ENCODE results near the gene ZNF397. TPM values are rescaled to one million over a fixed set of nuclear protein-coding genes. Genes with fewer than 3 reads are reported as not detected.

ZNF397 gene
- polyA plus RNA-seq, 1 donor from 2014 or later: 58.7 TPM

DNA sequence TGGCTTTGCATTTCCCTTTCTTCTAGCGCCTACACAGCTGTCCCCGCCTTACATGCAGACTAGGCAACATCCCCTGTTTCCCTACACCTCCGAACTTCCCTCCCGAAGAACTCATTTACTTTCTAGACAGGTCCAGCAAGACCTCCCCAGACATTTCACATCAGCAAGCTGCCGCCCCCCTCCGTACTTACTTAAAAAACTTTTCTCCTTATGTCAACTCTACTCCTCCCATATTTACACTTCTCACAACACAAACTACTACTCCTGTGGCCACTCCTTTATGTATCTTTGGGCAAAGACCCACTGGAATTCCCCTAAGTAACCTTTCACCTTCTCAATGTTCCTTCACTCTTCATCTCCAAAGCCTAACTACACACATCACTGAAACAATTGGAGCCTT lies 20.4 kb upstream of the ZNF397 start:
- Histone ChIP-seq H3K79me2 (replicated peaks; ENCODE audit: insufficient read depth, low read length) (no peaks in the 10 kb centered on the region), H2AFZ (ENCODE audit: low read depth, low read length) (no peak overlapping the region), H3K9me3 (ENCODE audit: low read length) (no peaks in the 10 kb centered on the region), H4K20me1 (ENCODE audit: insufficient read depth) (no peaks in the 10 kb centered on the region), H3K9ac (ENCODE audit: low read length) (no peak overlapping the region), H3K4me2 (ENCODE audit: low read length) (no peak overlapping the region), H3K9me2 (ENCODE audit: insufficient read depth, low read length) (no peaks in the 10 kb centered on the region), H3K27me3 (ENCODE audit: insufficient read depth, low read depth, low read length) (no peaks in the 10 kb centered on the region), H3F3A (ENCODE audit: insufficient read depth, low read length, poor library complexity, severe bottlenecking) (no peaks in the 10 kb centered on the region), H3K36me3 (ENCODE audit: insufficient read depth, low read length) (no peaks in the 10 kb centered on the region), H3K4me3 (ENCODE audit: low read length) (no peak overlapping the region), H3K27ac (ENCODE audit: low read length) (no peak overlapping the region)
- no peak for TF ChIP-seq SMC3 (conservative IDR thresholded peaks at IDR 0.05; ENCODE audit: poor library complexity)
- TF ChIP-seq, protein P1, sequence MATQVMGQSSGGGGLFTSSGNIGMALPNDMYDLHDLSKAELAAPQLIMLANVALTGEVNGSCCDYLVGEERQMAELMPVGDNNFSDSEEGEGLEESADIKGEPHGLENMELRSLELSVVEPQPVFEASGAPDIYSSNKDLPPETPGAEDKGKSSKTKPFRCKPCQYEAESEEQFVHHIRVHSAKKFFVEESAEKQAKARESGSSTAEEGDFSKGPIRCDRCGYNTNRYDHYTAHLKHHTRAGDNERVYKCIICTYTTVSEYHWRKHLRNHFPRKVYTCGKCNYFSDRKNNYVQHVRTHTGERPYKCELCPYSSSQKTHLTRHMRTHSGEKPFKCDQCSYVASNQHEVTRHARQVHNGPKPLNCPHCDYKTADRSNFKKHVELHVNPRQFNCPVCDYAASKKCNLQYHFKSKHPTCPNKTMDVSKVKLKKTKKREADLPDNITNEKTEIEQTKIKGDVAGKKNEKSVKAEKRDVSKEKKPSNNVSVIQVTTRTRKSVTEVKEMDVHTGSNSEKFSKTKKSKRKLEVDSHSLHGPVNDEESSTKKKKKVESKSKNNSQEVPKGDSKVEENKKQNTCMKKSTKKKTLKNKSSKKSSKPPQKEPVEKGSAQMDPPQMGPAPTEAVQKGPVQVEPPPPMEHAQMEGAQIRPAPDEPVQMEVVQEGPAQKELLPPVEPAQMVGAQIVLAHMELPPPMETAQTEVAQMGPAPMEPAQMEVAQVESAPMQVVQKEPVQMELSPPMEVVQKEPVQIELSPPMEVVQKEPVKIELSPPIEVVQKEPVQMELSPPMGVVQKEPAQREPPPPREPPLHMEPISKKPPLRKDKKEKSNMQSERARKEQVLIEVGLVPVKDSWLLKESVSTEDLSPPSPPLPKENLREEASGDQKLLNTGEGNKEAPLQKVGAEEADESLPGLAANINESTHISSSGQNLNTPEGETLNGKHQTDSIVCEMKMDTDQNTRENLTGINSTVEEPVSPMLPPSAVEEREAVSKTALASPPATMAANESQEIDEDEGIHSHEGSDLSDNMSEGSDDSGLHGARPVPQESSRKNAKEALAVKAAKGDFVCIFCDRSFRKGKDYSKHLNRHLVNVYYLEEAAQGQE (IDR thresholded peaks at IDR 0.05; ENCODE audit: borderline replicate concordance): no peak
- TF ChIP-seq RAD21 (conservative IDR thresholded peaks at IDR 0.05): no peak
- no peak for TF ChIP-seq EZH2 (IDR thresholded peaks at IDR 0.05; ENCODE audit: borderline replicate concordance, insufficient read depth, low read length, poor library complexity, severe bottlenecking)
- no peak for TF ChIP-seq MXI1 (conservative IDR thresholded peaks at IDR 0.05; ENCODE audit: poor library complexity, severe bottlenecking)
- TF ChIP-seq POLR2AphosphoS5 (IDR thresholded peaks at IDR 0.05): no peak
- no peak for TF ChIP-seq EP300 (conservative IDR thresholded peaks at IDR 0.05; ENCODE audit: poor library complexity, severe bottlenecking)
- no peak for TF ChIP-seq TAF1 (IDR thresholded peaks at IDR 0.05; ENCODE audit: low read depth)
- TF ChIP-seq, protein P2, sequence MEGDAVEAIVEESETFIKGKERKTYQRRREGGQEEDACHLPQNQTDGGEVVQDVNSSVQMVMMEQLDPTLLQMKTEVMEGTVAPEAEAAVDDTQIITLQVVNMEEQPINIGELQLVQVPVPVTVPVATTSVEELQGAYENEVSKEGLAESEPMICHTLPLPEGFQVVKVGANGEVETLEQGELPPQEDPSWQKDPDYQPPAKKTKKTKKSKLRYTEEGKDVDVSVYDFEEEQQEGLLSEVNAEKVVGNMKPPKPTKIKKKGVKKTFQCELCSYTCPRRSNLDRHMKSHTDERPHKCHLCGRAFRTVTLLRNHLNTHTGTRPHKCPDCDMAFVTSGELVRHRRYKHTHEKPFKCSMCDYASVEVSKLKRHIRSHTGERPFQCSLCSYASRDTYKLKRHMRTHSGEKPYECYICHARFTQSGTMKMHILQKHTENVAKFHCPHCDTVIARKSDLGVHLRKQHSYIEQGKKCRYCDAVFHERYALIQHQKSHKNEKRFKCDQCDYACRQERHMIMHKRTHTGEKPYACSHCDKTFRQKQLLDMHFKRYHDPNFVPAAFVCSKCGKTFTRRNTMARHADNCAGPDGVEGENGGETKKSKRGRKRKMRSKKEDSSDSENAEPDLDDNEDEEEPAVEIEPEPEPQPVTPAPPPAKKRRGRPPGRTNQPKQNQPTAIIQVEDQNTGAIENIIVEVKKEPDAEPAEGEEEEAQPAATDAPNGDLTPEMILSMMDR (IDR thresholded peaks at IDR 0.05; ENCODE audit: poor library complexity, severe bottlenecking): no peak

DNA sequence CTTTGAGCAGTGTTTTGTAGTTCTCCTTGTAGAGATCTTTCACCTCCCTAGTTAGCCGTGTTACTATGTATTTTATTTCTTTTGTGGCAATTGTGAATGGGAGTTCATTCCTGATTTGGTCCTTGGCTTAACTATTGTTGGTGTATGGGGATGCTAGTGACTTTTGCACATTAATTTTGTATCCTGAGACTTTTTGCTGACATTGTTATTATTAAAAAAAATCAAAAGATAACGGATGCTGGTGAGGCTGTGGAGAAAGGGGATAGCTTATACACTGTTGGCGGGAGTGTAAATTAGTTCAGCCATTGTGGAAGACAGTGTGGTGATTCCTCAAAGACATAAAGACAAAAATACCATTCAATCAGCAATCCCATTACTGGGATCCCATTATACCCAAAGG lies 17.0 kb upstream of the ZNF397 start:
- H4K20me1 ChIP-seq (ENCODE audit: insufficient read depth): no peaks in the 10 kb centered on the region
- TF ChIP-seq POLR2AphosphoS5 (IDR thresholded peaks at IDR 0.05): no peak
- TF ChIP-seq SMC3 (conservative IDR thresholded peaks at IDR 0.05; ENCODE audit: poor library complexity): no peak
- TF ChIP-seq, protein P1 (IDR thresholded peaks at IDR 0.05; ENCODE audit: borderline replicate concordance): no peak
- no peak for TF ChIP-seq TAF1 (IDR thresholded peaks at IDR 0.05; ENCODE audit: low read depth)
- no peak for TF ChIP-seq RAD21 (conservative IDR thresholded peaks at IDR 0.05)
- no peak for TF ChIP-seq MXI1 (conservative IDR thresholded peaks at IDR 0.05; ENCODE audit: poor library complexity, severe bottlenecking)
- no peak for TF ChIP-seq EP300 (conservative IDR thresholded peaks at IDR 0.05; ENCODE audit: poor library complexity, severe bottlenecking)
- TF ChIP-seq EZH2 (IDR thresholded peaks at IDR 0.05; ENCODE audit: borderline replicate concordance, insufficient read depth, low read length, poor library complexity, severe bottlenecking): no peak
- no peaks in the 10 kb centered on the region for H3F3A ChIP-seq (ENCODE audit: insufficient read depth, low read length, poor library complexity, severe bottlenecking)
- H3K4me2 ChIP-seq (ENCODE audit: low read length): no peak overlapping the region
- no peak overlapping the region for H2AFZ ChIP-seq (ENCODE audit: low read depth, low read length)
- H3K36me3 ChIP-seq (ENCODE audit: insufficient read depth, low read length): no peaks in the 10 kb centered on the region
- no peak overlapping the region for H3K27ac ChIP-seq (ENCODE audit: low read length)
- no peaks in the 10 kb centered on the region for H3K27me3 ChIP-seq (ENCODE audit: insufficient read depth, low read depth, low read length)
- H3K79me2 ChIP-seq (replicated peaks; ENCODE audit: insufficient read depth, low read length): no peaks in the 10 kb centered on the region
- no peak overlapping the region for H3K4me3 ChIP-seq (ENCODE audit: low read length)
- no peaks in the 10 kb centered on the region for H3K9me2 ChIP-seq (ENCODE audit: insufficient read depth, low read length)
- no peaks in the 10 kb centered on the region for H3K9me3 ChIP-seq (ENCODE audit: low read length)
- H3K9ac ChIP-seq (ENCODE audit: low read length): no peak overlapping the region

Data from neural cell (in vitro differentiated cells).